ENCODE results near the gene GSAP.

Gene GSAP

GRCh38 chr7:77315182-77315591 lies 101.0 kb downstream of the GSAP start:
- peaks cover 2 to 18% of the 10 kb centered on the region in 2 donors for H3K36me3 ChIP-seq (ENCODE audit: control insufficient read depth in 2 of 2, insufficient read depth in 2 of 2, low read length in 2 of 2)
- no peak overlapping the region for H3K27ac ChIP-seq (ENCODE audit: low read length)
- H3K9ac ChIP-seq (ENCODE audit: low read length in 2 of 2), result no peak overlapping the region
- no peaks in the 10 kb centered on the region for H3K27me3 ChIP-seq (ENCODE audit: control insufficient read depth in 1 of 2, insufficient read depth in 2 of 2, low read length in 2 of 2)
- peaks cover 29% of the 10 kb centered on the region for H3K4me1 ChIP-seq (ENCODE audit: control insufficient read depth, insufficient read depth, low read length)
- H3K4me3 ChIP-seq (ENCODE audit: low read length in 2 of 2), result no peak overlapping the region
- no peaks in the 10 kb centered on the region for H3K9me3 ChIP-seq (ENCODE audit: control insufficient read depth in 2 of 2, low read length in 2 of 2)

GRCh38 chr7:77313876-77314480 lies 102.2 kb downstream of the GSAP start:
- H3K9me3 ChIP-seq (ENCODE audit: control insufficient read depth in 2 of 2, low read length in 2 of 2), result no peaks in the 10 kb centered on the region
- H3K4me1 ChIP-seq (ENCODE audit: control insufficient read depth, insufficient read depth, low read length), result peaks cover 36% of the 10 kb centered on the region
- H3K36me3 ChIP-seq (ENCODE audit: control insufficient read depth in 2 of 2, insufficient read depth in 2 of 2, low read length in 2 of 2), result peaks cover 2 to 14% of the 10 kb centered on the region in 2 donors
- no peaks in the 10 kb centered on the region for H3K27me3 ChIP-seq (ENCODE audit: control insufficient read depth in 1 of 2, insufficient read depth in 2 of 2, low read length in 2 of 2)
- no peak overlapping the region for H3K9ac ChIP-seq (ENCODE audit: low read length in 2 of 2)
- H3K27ac ChIP-seq (ENCODE audit: low read length), result peak overlapping the region; percentile 42
- H3K4me3 ChIP-seq (ENCODE audit: low read length in 2 of 2), result no peak overlapping the region

GRCh38 chr7:77313085-77313484 lies 103.1 kb downstream of the GSAP start:
- no peaks in the 10 kb centered on the region for H3K27me3 ChIP-seq (ENCODE audit: control insufficient read depth in 1 of 2, insufficient read depth in 2 of 2, low read length in 2 of 2)
- H3K27ac ChIP-seq (ENCODE audit: low read length), result peak overlapping the region; percentile 69
- H3K9me3 ChIP-seq (ENCODE audit: control insufficient read depth in 2 of 2, low read length in 2 of 2), result no peaks in the 10 kb centered on the region
- peaks cover 2 to 14% of the 10 kb centered on the region in 2 donors for H3K36me3 ChIP-seq (ENCODE audit: control insufficient read depth in 2 of 2, insufficient read depth in 2 of 2, low read length in 2 of 2)
- H3K4me1 ChIP-seq (ENCODE audit: control insufficient read depth, insufficient read depth, low read length), result peaks cover 42% of the 10 kb centered on the region
- H3K4me3 ChIP-seq (ENCODE audit: low read length in 2 of 2), result no peak overlapping the region
- H3K9ac ChIP-seq (ENCODE audit: low read length in 2 of 2), result no peak overlapping the region

DNA sequence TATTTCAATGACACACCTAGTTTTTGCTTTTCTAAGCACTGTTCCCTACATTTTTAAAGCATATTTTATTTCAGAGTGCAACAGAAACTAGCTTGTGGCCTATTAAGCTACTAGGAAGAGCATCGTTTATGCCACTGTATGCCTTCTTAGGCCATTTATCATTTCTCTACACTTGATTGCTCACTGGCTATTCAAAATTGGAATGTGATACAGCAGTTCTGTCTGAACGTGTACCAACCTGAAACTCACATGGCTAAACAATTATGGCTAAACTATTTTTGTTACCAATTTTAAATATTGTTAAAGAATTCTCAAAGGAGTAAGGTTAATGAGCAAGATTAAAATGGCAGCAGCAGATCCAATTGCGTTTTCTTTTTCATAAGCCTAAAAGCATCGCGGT lies 105.2 kb downstream of the GSAP start:
- Histone ChIP-seq H3K4me3 (ENCODE audit: low read length in 2 of 2) (no peak overlapping the region), H3K9me3 (ENCODE audit: control insufficient read depth in 2 of 2, low read length in 2 of 2) (no peaks in the 10 kb centered on the region), H3K27ac (ENCODE audit: low read length) (no peak overlapping the region), H3K9ac (ENCODE audit: low read length in 2 of 2) (no peak overlapping the region), H3K4me1 (ENCODE audit: control insufficient read depth, insufficient read depth, low read length) (peaks cover 52% of the 10 kb centered on the region), H3K27me3 (ENCODE audit: control insufficient read depth in 1 of 2, insufficient read depth in 2 of 2, low read length in 2 of 2) (no peaks in the 10 kb centered on the region), H3K36me3 (ENCODE audit: control insufficient read depth in 2 of 2, insufficient read depth in 2 of 2, low read length in 2 of 2) (peaks cover 0 to 8% of the 10 kb centered on the region in 2 donors)

- Histone ChIP-seq H3K4me1 (ENCODE audit: control insufficient read depth, insufficient read depth, low read length) (peaks cover 48% of the 10 kb centered on the region), H3K36me3 (ENCODE audit: control insufficient read depth in 2 of 2, insufficient read depth in 2 of 2, low read length in 2 of 2) (peaks cover 0 to 8% of the 10 kb centered on the region in 2 donors), H3K9ac (ENCODE audit: low read length in 2 of 2) (no peak overlapping the region), H3K4me3 (ENCODE audit: low read length in 2 of 2) (no peak overlapping the region), H3K9me3 (ENCODE audit: control insufficient read depth in 2 of 2, low read length in 2 of 2) (no peaks in the 10 kb centered on the region), H3K27me3 (ENCODE audit: control insufficient read depth in 1 of 2, insufficient read depth in 2 of 2, low read length in 2 of 2) (no peaks in the 10 kb centered on the region), H3K27ac (ENCODE audit: low read length) (peak overlapping the region; percentile 64)
These were observed 106.4 kb downstream of the GSAP start for GRCh38 chr7:77309714-77310220.

DNA sequence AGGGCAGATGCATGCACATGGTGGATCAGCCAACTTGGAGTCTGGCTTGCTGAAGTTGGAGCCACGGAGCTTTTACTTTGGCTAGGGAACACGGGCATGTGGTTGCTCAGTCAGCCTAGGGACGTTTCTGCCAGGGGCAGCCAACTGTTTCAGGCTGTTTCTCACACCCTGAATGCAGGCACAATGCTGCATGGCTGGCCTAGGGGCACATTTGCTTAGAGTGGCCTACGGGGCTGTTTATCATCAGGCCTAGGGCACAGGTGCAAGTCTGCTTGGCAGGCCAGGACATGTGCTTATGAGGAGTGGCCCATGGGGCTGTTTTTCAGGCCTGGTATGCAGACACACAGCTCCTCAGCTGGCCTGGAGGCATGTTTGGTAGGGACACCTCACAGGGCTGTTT lies 107.4 kb downstream of the GSAP start:
- Histone ChIP-seq H3K27me3 (ENCODE audit: control insufficient read depth in 1 of 2, insufficient read depth in 2 of 2, low read length in 2 of 2) (no peaks in the 10 kb centered on the region), H3K4me1 (ENCODE audit: control insufficient read depth, insufficient read depth, low read length) (peaks cover 38% of the 10 kb centered on the region), H3K4me3 (ENCODE audit: low read length in 2 of 2) (no peak overlapping the region), H3K9ac (ENCODE audit: low read length in 2 of 2) (no peak overlapping the region), H3K36me3 (ENCODE audit: control insufficient read depth in 2 of 2, insufficient read depth in 2 of 2, low read length in 2 of 2) (peaks cover 0 to 3% of the 10 kb centered on the region in 2 donors), H3K9me3 (ENCODE audit: control insufficient read depth in 2 of 2, low read length in 2 of 2) (no peaks in the 10 kb centered on the region), H3K27ac (ENCODE audit: low read length) (peak overlapping the region; percentile 64)

- H3K4me3 ChIP-seq (ENCODE audit: low read length in 2 of 2), result no peak overlapping the region
- H3K36me3 ChIP-seq (ENCODE audit: control insufficient read depth in 2 of 2, insufficient read depth in 2 of 2, low read length in 2 of 2), result no peaks in the 10 kb centered on the region
- H3K27ac ChIP-seq (ENCODE audit: low read length), result no peak overlapping the region
- peaks cover 24% of the 10 kb centered on the region for H3K4me1 ChIP-seq (ENCODE audit: control insufficient read depth, insufficient read depth, low read length)
- H3K27me3 ChIP-seq (ENCODE audit: control insufficient read depth in 1 of 2, insufficient read depth in 2 of 2, low read length in 2 of 2), result no peaks in the 10 kb centered on the region
- H3K9ac ChIP-seq (ENCODE audit: low read length in 2 of 2), result no peak overlapping the region
- no peaks in the 10 kb centered on the region for H3K9me3 ChIP-seq (ENCODE audit: control insufficient read depth in 2 of 2, low read length in 2 of 2)
These were observed 109.7 kb downstream of the GSAP start for GRCh38 chr7:77306231-77307067.

- H3K9me3 ChIP-seq (ENCODE audit: control insufficient read depth in 2 of 2, low read length in 2 of 2), result no peaks in the 10 kb centered on the region
- no peak overlapping the region for H3K27ac ChIP-seq (ENCODE audit: low read length)
- peaks cover 3 to 15% of the 10 kb centered on the region in 2 donors for H3K36me3 ChIP-seq (ENCODE audit: control insufficient read depth in 2 of 2, insufficient read depth in 2 of 2, low read length in 2 of 2)
- H3K27me3 ChIP-seq (ENCODE audit: control insufficient read depth in 1 of 2, insufficient read depth in 2 of 2, low read length in 2 of 2), result no peaks in the 10 kb centered on the region
- H3K4me1 ChIP-seq (ENCODE audit: control insufficient read depth, insufficient read depth, low read length), result peaks cover 13% of the 10 kb centered on the region
- no peak overlapping the region for H3K4me3 ChIP-seq (ENCODE audit: low read length in 2 of 2)
- no peak overlapping the region for H3K9ac ChIP-seq (ENCODE audit: low read length in 2 of 2)
These were observed 120.6 kb downstream of the GSAP start for GRCh38 chr7:77295549-77295948.

DNA sequence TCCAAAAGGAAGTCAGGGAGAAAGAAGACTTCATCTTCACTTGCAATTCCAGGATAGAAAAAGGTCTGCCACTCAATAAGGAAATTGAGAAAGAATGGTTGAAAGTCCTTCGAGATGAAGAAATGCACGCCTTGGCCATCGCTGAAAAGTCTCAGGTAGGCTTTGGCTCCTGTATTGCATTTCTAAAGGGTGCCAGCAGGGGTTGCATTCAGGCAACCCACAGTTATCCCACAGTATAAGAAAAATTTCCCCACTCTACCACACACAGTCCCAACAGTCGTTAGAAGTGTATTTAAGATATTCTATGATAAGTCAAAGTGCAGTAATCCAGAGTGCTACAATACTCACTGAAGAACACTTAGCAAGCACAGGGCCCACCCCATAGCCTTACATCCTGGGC lies 123.1 kb downstream of the GSAP start:
- Histone ChIP-seq H3K27me3 (ENCODE audit: control insufficient read depth in 1 of 2, insufficient read depth in 2 of 2, low read length in 2 of 2) (no peaks in the 10 kb centered on the region), H3K4me1 (ENCODE audit: control insufficient read depth, insufficient read depth, low read length) (peaks cover 16% of the 10 kb centered on the region), H3K9ac (ENCODE audit: low read length in 2 of 2) (no peak overlapping the region), H3K4me3 (ENCODE audit: low read length in 2 of 2) (no peak overlapping the region), H3K36me3 (ENCODE audit: control insufficient read depth in 2 of 2, insufficient read depth in 2 of 2, low read length in 2 of 2) (peaks cover 3 to 30% of the 10 kb centered on the region in 2 donors), H3K27ac (ENCODE audit: low read length) (no peak overlapping the region), H3K9me3 (ENCODE audit: control insufficient read depth in 2 of 2, low read length in 2 of 2) (no peaks in the 10 kb centered on the region)

DNA sequence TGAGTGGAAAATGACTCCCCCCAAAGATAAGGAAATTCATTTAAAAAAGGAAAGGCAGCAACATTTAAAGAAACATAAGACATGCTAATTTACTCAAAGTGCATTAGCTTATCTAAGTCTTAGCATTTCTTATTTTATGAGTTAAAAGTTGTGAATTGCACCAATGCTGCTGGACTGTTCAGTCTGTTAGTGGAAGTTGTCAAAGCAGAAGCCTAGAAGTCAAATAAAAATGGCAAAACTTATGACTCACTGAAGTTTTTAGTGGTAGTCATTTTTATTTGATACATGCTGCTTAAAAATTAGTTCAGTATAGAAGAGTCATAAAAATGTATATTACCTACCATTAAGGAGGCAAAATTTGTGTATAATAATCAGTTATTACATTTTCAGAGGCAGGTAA lies 125.7 kb downstream of the GSAP start:
- H3K4me1 ChIP-seq (ENCODE audit: control insufficient read depth, insufficient read depth, low read length), result peaks cover 22% of the 10 kb centered on the region
- H3K36me3 ChIP-seq (ENCODE audit: control insufficient read depth in 2 of 2, insufficient read depth in 2 of 2, low read length in 2 of 2), result peaks cover 0 to 36% of the 10 kb centered on the region in 2 donors
- no peaks in the 10 kb centered on the region for H3K27me3 ChIP-seq (ENCODE audit: control insufficient read depth in 1 of 2, insufficient read depth in 2 of 2, low read length in 2 of 2)
- H3K9me3 ChIP-seq (ENCODE audit: control insufficient read depth in 2 of 2, low read length in 2 of 2), result no peaks in the 10 kb centered on the region
- no peak overlapping the region for H3K4me3 ChIP-seq (ENCODE audit: low read length in 2 of 2)
- H3K9ac ChIP-seq (ENCODE audit: low read length in 2 of 2), result no peak overlapping the region
- H3K27ac ChIP-seq (ENCODE audit: low read length), result no peak overlapping the region

GRCh38 chr7:77289387-77289786 lies 126.8 kb downstream of the GSAP start:
- H3K9me3 ChIP-seq (ENCODE audit: control insufficient read depth in 2 of 2, low read length in 2 of 2), result no peaks in the 10 kb centered on the region
- H3K4me3 ChIP-seq (ENCODE audit: low read length in 2 of 2), result no peak overlapping the region

More at GRCh38 chr7:77289387-77289786, 126.8 kb downstream of the GSAP start:
- Histone ChIP-seq H3K27me3 (ENCODE audit: control insufficient read depth in 1 of 2, insufficient read depth in 2 of 2, low read length in 2 of 2) (no peaks in the 10 kb centered on the region), H3K9ac (ENCODE audit: low read length in 2 of 2) (no peak overlapping the region), H3K4me1 (ENCODE audit: control insufficient read depth, insufficient read depth, low read length) (peaks cover 16% of the 10 kb centered on the region), H3K36me3 (ENCODE audit: control insufficient read depth in 2 of 2, insufficient read depth in 2 of 2, low read length in 2 of 2) (peaks cover 0 to 36% of the 10 kb centered on the region in 2 donors), H3K27ac (ENCODE audit: low read length) (no peak overlapping the region)
